Activated naive CD8-positive, alpha-beta T cell (primary cell): ENCODE results near the gene ZDHHC23.
A peak's percentile ranks its signal among the peaks of the same experiment; 100 is the strongest.

Experiments used
- H3K27ac Mint-ChIP-seq: one replicate; pipeline ENCODE4 v1.8.0; 2021; ENCODE audit warnings: mixed read lengths
- H3K27me3 Mint-ChIP-seq: one replicate; pipeline ENCODE4 v1.8.0; 2021; ENCODE audit warnings: mixed read lengths
- H3K36me3 Mint-ChIP-seq: one replicate; pipeline ENCODE4 v1.8.0; 2021; ENCODE audit warnings: mixed read lengths
- H3K4me1 Mint-ChIP-seq: one replicate; pipeline ENCODE4 v1.8.0; 2021; ENCODE audit warnings: low read depth, mixed read lengths
- H3K4me3 Mint-ChIP-seq: one replicate; pipeline ENCODE4 v1.8.0; 2021; ENCODE audit warnings: mild to moderate bottlenecking, mixed read lengths
- H3K9me3 Mint-ChIP-seq: one replicate; pipeline ENCODE4 v1.8.0; 2021; ENCODE audit warnings: low read depth, mixed read lengths

ZDHHC23 gene, protein sequence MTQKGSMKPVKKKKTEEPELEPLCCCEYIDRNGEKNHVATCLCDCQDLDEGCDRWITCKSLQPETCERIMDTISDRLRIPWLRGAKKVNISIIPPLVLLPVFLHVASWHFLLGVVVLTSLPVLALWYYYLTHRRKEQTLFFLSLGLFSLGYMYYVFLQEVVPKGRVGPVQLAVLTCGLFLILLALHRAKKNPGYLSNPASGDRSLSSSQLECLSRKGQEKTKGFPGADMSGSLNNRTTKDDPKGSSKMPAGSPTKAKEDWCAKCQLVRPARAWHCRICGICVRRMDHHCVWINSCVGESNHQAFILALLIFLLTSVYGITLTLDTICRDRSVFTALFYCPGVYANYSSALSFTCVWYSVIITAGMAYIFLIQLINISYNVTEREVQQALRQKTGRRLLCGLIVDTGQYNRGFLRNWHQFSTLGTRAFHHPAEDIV

DNA sequence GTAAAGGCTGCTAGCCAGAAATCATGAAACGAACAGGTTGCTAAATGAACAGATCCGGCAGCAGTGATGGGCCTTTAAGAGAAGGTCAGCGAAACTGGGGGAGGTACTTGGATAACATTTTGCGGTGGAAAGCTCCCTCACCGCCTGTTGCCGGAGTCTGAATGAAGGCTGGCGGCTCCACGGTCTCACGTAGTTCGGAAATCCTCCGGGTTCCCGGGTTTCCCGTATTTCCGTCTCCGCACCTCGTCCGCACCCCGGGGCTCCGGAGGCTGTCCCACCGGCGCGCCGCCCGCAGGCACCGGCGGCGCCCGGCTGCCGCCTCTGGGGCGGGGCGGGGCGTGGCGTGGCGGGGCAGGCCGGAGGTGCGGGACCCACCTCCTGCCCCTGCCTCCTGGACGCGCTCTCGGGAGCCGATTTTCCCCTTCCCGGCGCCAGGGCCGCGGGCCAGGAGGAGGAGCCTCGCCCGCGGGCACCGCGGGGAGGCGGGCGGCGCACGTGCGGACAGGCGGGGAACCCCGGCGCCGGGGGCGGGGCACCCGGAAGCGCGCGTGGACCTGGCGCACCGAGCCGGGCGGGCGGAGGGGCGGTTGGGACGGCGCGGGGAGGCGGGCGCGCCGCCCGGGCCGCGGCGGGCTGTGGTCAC is at the start of gene ZDHHC23:
Gene ZDHHC23 (plus strand): TSS at position 642 of the 643 bp plus-strand sequence. CDS start 790 bp downstream, outside the sequence.
- H3K4me3 Mint-ChIP-seq = peak within 1 kb of the TSS; percentile 87
- H3K27me3 Mint-ChIP-seq = peaks cover 9% of the 10 kb centered on the region
- H3K27ac Mint-ChIP-seq = peak within 1 kb of the TSS; percentile 71
- H3K9me3 Mint-ChIP-seq = no peaks in the 10 kb centered on the region
- peaks cover 10% of the 10 kb centered on the region for H3K4me1 Mint-ChIP-seq
- H3K36me3 Mint-ChIP-seq = no peaks in the 10 kb centered on the region

DNA sequence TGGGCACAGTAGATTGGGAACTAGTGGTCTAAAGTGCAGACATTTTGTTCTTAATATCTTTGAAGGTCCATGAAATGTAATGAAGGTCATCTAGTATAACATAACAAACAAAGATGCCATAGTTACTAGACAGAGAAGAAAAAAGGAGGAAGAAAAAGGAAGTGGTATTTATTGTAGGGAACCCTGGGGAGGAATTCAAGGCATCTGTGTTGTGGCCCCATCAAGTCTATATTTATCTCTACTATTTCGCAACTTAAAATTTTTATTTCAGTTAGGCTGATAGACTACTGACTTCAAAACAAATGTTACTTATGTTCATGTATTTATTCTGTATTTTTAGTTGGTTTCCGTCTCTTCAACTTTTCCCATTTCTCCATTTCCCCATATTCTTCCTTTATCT is 48.9 kb upstream of the ZDHHC23 start:
- no peak overlapping the region for H3K27ac Mint-ChIP-seq
- no peak overlapping the region for H3K4me3 Mint-ChIP-seq
- H3K4me1 Mint-ChIP-seq = peaks cover 6% of the 10 kb centered on the region
- no peaks in the 10 kb centered on the region for H3K27me3 Mint-ChIP-seq
- H3K36me3 Mint-ChIP-seq = no peaks in the 10 kb centered on the region
- H3K9me3 Mint-ChIP-seq = no peaks in the 10 kb centered on the region

DNA sequence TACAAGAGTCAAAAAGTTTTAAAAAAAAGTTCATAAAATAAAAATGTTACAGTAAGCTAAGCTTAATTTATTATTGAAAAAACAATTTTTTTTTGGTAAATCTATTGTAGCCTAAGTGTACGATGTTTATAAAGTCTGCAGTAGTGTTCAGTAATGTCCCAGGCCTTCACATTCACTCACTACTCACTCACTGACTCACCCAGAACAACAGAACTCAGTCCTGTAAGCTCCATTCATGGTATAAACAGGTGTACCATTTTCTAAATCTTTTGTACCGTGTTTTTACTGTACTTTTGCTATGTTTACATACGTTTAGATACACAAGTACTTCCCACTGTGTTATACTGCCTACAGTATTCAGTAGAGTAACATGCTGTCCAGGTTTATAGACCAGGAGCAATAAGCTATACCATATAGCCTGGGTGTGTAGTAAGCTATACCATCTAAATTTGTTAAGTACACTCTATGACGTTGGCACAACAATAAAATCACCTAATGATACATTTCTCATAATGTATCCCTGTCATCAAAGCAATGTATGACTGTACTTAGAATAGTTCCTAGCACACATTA is 41.2 kb upstream of the ZDHHC23 start:
- Mint-ChIP-seq H3K9me3 (no peaks in the 10 kb centered on the region), H3K4me1 (no peaks in the 10 kb centered on the region), H3K27me3 (no peaks in the 10 kb centered on the region), H3K27ac (no peak overlapping the region), H3K36me3 (no peaks in the 10 kb centered on the region), H3K4me3 (no peak overlapping the region)

DNA sequence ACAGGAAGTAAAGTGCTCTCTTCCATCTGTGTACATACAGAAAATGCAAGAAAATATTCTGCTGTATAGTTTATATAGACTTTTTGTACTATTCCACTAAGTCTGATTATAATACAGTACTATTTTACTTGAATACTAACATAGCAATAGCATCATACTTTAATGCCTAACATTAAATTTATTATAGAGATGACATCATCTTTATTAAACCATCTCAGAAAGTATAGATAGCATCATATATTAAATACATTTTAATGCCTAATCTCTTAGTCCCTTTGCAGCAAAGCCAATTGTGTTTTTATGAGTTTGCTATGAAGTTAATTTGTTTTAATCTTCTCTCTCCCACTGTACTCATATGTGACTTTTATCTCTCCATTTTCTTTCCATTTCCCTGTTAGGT is 39.7 kb upstream of the ZDHHC23 start:
- H3K4me3 Mint-ChIP-seq = no peak overlapping the region
- H3K27me3 Mint-ChIP-seq = no peaks in the 10 kb centered on the region
- no peak overlapping the region for H3K27ac Mint-ChIP-seq
- H3K9me3 Mint-ChIP-seq = no peaks in the 10 kb centered on the region
- peaks cover 5% of the 10 kb centered on the region for H3K4me1 Mint-ChIP-seq
- no peaks in the 10 kb centered on the region for H3K36me3 Mint-ChIP-seq

DNA sequence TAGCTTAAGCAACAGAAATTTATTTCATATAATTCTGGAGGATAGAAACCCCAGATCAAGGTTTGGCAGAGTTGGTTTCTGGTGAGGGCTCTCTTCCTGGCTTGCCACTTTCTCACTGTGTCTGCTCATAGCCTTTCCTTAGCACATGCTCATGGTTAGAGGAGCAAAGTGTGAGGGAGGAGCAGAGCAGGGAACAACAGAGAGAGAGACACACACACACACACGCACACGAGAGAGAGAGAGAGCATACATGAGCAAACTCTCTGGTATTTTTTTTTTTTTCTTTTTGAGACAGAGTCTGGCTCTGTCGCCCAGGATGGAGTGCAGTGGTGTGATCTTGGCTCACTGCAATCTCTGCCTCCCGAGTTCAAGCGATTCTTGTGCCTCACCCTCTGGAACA is 36.8 kb upstream of the ZDHHC23 start:
- Mint-ChIP-seq H3K4me1 (peaks cover 5% of the 10 kb centered on the region), H3K27ac (no peak overlapping the region), H3K4me3 (no peak overlapping the region), H3K36me3 (no peaks in the 10 kb centered on the region), H3K9me3 (no peaks in the 10 kb centered on the region), H3K27me3 (no peaks in the 10 kb centered on the region)

DNA sequence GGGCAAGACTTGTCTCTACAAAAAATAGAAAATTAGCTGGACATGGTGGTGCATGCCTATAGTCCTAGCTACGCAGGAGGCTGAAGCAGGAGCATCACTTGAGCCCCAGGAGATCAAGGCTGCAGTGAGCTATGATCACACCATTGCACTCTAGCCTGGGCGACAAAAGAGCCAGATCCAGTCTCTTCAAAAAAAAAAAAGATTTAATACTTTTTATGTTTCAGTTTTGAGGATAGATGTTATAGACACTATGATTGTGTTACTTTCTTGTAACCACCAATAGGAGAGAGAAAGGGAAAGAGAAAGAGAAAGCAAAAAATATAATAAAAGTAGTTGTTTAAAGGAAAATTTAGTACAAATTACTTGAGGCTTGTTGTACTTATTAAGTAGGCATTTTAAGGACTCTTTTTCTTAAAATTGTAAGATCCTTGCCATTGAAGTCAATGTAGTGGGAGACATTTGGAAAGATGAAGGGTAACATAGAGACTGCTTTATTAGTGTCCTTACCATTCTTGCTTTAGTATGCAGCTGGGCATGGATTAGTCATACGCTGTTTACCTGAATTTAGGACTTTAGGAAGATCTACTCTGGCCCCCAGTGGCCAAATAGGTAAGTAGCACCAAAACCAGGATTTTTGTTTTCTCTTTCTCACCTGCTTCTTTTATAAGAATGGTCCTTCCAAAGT is 35.1 kb upstream of the ZDHHC23 start:
- peak overlapping the region; percentile 29 for H3K27ac Mint-ChIP-seq
- no peaks in the 10 kb centered on the region for H3K27me3 Mint-ChIP-seq
- H3K9me3 Mint-ChIP-seq = no peaks in the 10 kb centered on the region
- H3K36me3 Mint-ChIP-seq = no peaks in the 10 kb centered on the region
- peak overlapping the region; percentile 52 for H3K4me3 Mint-ChIP-seq
- H3K4me1 Mint-ChIP-seq = peaks cover 5% of the 10 kb centered on the region

DNA sequence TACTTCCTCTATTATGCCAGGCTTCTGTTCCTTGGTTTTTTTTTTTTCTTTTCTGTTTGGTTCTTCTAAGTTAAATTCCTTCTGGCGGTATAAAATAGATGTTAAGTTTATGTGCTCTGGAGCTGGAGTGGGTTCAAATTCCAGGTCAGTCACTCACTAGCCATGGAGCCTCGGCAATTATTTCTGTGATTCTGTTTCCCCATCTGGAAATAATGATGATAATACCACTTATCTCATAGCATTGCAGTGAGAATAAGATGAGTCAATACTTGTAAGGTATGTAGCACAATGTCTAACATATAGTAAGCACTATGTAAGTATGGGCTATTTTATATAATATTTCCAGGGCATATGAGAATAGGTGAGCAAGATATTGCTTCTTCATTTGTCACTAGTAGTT is 33.2 kb upstream of the ZDHHC23 start:
- no peak overlapping the region for H3K4me3 Mint-ChIP-seq
- H3K27ac Mint-ChIP-seq = no peak overlapping the region
- no peaks in the 10 kb centered on the region for H3K27me3 Mint-ChIP-seq
- peaks cover 5% of the 10 kb centered on the region for H3K4me1 Mint-ChIP-seq
- H3K9me3 Mint-ChIP-seq = no peaks in the 10 kb centered on the region
- no peaks in the 10 kb centered on the region for H3K36me3 Mint-ChIP-seq

DNA sequence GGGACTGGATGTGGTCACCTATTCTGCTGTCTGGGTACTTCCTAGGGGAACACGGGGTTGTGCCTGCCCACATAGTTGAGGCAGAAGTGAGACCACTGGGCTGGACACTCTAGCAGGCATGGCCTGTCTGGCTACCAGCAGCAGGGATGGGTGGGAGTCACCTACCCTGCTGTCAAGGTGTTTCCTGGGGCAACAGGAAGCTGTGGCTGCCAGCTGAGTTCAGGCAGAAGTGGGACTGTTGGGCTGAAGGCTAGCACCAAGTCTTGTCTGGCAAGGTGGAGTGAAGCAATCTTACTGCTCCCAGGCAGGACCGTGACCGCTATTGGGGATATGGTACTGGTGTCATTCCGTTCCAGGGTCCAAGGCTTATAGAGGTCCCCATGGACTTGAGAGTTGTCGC is 20.3 kb upstream of the ZDHHC23 start:
- Mint-ChIP-seq H3K9me3 (peaks cover 21% of the 10 kb centered on the region), H3K36me3 (peaks cover 14% of the 10 kb centered on the region), H3K27me3 (peaks cover 7% of the 10 kb centered on the region), H3K27ac (no peak overlapping the region), H3K4me1 (no peaks in the 10 kb centered on the region), H3K4me3 (no peak overlapping the region)

DNA sequence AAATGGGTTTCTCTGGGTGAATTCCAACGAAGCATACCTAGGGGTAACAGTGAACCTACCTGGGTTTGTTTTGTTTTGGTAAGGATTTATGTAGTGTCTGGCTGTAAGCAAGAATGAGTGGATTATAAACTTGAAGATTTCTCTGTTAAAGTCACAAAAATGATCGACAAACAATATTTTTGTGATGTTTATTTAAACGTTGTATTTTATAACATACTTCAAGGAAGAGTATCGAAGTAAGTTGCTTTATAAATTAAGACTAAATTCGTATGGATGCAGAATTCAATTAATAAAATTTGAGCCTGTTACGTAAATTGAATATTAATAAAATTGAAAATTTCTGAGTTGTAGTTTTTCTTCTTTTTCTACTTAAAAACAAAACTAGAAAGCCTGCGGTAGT is 982 bp upstream of the ZDHHC23 start:
- Mint-ChIP-seq H3K4me1 (peaks cover 10% of the 10 kb centered on the region), H3K27me3 (peaks cover 9% of the 10 kb centered on the region), H3K36me3 (no peaks in the 10 kb centered on the region), H3K4me3 (peak overlapping the region; percentile 87), H3K27ac (peak overlapping the region; percentile 71), H3K9me3 (no peaks in the 10 kb centered on the region)

DNA sequence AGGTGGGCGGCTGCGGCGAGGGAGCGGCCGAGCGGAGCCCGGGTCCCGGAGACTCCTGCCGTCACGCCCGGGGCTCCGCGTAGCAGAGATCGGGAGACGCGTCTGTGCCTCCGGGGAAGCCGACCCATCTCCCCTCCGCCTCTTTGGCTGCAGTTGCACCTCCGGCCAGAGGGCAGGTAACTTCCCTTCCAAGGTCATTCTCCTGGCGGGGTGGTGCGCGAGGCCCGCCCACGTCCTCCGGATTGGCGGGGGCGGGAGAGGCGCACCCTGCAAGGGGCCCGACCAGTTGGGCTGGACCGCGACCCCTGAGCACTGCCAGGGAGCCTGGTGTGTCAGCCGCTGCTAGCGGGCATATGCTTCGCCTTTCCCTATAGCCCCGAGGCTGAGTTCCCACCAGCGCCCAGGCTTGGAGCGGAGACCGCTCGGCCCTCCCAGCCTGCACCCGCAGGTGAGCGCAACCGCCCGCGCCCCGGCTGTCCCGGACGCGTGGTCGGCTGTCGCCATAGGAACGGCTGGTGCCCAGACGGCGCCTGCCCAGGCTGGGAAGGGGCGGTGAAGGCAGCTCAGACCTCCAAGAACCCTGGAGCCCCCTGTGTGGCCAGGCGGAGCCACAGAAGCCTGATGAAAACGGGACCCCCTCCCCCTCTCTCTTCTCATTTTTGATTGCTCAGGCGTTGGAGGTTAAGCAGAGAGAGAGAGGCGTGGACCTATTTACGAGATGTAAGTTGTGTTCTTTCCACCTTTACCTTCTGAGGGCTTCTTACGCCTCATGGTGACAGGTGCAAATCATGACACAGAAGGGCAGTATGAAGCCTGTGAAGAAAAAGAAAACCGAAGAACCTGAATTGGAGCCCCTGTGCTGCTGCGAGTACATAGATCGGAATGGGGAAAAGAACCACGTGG is 453 bp downstream of the ZDHHC23 start:
- Mint-ChIP-seq H3K27ac (no peak overlapping the region), H3K9me3 (no peaks in the 10 kb centered on the region), H3K36me3 (peaks cover 5% of the 10 kb centered on the region), H3K4me3 (peak overlapping the region; percentile 78), H3K27me3 (peaks cover 11% of the 10 kb centered on the region), H3K4me1 (peaks cover 13% of the 10 kb centered on the region)

DNA sequence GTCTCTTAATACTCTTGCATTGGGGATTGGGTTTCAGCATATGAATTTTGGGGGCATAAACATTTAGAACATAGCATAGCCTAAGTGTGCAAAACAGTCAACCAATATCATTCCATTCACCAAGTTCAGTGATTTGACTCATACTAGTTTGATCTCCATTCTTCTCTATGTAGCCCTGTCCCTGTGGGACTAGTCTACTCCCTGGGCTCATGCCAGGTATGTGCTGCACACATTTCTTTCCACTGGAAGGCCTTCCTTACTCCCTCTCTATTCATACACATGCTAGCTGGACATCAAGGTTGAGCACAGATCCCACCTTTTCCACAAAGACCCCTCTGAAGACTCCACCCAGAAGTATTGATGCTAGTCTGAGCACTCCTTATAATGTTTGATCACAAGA is 5.1 kb downstream of the ZDHHC23 start:
- no peaks in the 10 kb centered on the region for H3K9me3 Mint-ChIP-seq
- no peak overlapping the region for H3K4me3 Mint-ChIP-seq
- H3K27ac Mint-ChIP-seq = no peak overlapping the region
- H3K36me3 Mint-ChIP-seq = peaks cover 5% of the 10 kb centered on the region
- H3K4me1 Mint-ChIP-seq = peaks cover 18% of the 10 kb centered on the region
- peaks cover 4% of the 10 kb centered on the region for H3K27me3 Mint-ChIP-seq

DNA sequence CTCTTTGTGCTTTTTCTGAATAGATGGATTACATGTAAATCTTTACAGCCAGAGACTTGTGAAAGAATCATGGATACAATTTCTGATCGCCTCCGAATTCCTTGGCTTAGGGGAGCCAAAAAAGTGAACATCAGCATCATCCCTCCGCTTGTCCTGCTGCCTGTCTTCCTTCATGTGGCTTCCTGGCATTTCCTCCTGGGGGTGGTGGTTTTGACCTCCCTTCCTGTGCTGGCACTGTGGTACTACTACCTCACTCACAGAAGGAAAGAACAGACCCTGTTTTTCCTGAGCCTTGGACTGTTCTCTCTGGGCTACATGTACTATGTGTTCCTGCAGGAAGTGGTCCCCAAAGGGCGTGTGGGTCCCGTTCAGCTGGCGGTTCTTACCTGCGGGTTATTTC is 5.9 kb downstream of the ZDHHC23 start:
- no peak overlapping the region for H3K27ac Mint-ChIP-seq
- peaks cover 4% of the 10 kb centered on the region for H3K27me3 Mint-ChIP-seq
- H3K36me3 Mint-ChIP-seq = peaks cover 5% of the 10 kb centered on the region
- H3K4me1 Mint-ChIP-seq = peaks cover 16% of the 10 kb centered on the region
- no peaks in the 10 kb centered on the region for H3K9me3 Mint-ChIP-seq
- H3K4me3 Mint-ChIP-seq = no peak overlapping the region

DNA sequence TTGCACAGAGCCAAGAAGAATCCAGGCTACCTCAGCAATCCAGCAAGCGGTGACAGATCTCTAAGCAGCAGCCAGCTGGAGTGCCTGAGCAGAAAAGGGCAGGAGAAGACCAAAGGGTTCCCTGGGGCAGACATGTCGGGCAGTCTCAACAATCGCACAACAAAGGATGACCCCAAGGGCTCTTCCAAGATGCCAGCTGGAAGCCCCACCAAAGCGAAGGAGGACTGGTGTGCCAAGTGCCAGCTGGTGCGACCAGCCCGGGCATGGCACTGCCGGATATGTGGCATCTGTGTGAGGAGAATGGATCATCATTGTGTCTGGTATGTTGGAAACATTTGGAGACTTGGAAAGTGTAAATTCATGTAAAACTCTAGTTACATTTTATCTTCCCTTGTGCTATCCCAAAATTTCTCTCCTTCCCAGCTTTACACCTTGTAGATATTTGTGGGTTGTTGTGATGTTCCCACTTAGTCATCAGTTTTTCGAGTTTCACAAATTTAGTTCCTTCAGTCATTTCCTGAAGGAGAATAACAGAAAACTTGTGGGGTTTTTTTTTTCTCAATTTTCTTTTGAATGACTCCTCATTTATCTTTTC is 6.4 kb downstream of the ZDHHC23 start:
- Mint-ChIP-seq H3K27ac (no peak overlapping the region), H3K36me3 (peaks cover 5% of the 10 kb centered on the region)

DNA sequence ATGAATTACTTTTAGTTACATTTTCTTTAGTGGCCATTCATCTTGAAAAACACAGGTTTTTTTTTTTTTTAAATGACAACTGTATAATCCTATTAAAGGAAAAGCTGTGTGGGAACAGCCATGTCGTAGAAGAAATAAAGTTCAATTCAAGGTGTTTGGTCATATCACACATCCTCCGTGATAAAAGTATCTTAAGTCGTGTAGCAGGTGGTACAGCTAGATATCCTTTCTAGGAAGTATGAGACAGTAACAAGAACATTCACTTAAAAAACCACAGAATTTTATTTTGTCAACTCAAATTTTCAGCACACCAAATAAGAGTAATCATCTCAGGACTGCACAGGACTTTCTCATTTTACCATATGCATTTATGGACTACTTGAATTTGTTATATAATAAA is 16.1 kb downstream of the ZDHHC23 start:
- H3K9me3 Mint-ChIP-seq = no peaks in the 10 kb centered on the region
- no peaks in the 10 kb centered on the region for H3K36me3 Mint-ChIP-seq
- H3K4me3 Mint-ChIP-seq = no peak overlapping the region
- peaks cover 6% of the 10 kb centered on the region for H3K4me1 Mint-ChIP-seq
- H3K27me3 Mint-ChIP-seq = no peaks in the 10 kb centered on the region
- H3K27ac Mint-ChIP-seq = no peak overlapping the region

More for the DNA sequence above, 6.4 kb downstream of the ZDHHC23 start:
- Mint-ChIP-seq H3K27me3 (peaks cover 4% of the 10 kb centered on the region), H3K9me3 (no peaks in the 10 kb centered on the region), H3K4me3 (no peak overlapping the region), H3K4me1 (peaks cover 13% of the 10 kb centered on the region)
